HG02759 (cell line): ENCODE results near the gene MFN2.
"Not testable (repeated sequence)": the region's sequence is repeated elsewhere in the genome, so short reads cannot be mapped to it uniquely, and the experiment has no call there.

Experiments
- ATAC-seq: cut with Tn5 transposase; IDR thresholded peaks from one replicate; pipeline ENCODE4 v1.9.1; 2021; ENCODE audit warnings: mild to moderate bottlenecking, moderate library complexity; ENCODE audit not compliant: unreplicated experiment

Gene MFN2

DNA sequence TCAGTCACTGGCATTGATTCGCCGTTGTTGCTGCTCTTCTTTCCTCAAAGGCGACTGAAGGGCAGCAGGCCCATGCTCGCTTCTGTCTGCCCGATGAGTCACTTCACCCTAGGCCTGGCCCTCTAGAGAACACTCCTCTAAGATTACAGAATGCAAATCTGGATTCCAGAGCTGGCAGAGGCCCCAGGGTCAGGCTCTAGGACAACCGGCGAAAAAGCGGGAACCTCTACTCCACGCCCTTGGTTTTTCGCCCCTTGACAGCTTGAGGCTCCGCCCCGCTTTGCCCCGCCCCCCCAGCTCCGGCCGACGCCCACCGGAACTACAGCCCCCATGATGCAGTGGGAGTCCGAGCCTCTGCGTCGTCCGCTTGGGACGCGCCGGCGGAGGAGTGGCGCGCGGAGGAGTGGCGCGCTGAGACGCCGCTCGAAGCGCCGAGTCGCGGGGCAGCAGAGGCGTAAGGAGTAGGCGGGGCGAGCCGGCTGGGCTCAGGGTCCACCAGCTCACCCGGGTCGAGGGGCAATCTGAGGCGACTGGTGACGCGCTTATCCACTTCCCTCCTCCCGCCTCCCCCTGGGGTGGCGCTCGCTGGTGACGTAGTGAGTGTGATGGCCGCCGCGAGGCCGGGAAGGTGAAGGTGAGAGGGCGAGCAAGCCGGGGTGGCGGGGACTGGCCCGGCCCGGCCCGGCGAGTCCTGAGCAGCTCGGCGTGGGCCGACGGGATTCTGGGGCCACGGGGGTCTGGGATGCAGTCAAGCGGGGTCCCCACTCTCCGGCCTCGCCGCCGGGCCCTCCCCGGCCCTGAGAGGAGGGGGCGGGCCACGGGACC lies at the start of gene MFN2:
MFN2 (plus strand) TSS at position 594 of the 825 bp plus-strand sequence. CDS start 8,725 bp downstream, outside the sequence.
- peak; percentile 90 for ATAC-seq

DNA sequence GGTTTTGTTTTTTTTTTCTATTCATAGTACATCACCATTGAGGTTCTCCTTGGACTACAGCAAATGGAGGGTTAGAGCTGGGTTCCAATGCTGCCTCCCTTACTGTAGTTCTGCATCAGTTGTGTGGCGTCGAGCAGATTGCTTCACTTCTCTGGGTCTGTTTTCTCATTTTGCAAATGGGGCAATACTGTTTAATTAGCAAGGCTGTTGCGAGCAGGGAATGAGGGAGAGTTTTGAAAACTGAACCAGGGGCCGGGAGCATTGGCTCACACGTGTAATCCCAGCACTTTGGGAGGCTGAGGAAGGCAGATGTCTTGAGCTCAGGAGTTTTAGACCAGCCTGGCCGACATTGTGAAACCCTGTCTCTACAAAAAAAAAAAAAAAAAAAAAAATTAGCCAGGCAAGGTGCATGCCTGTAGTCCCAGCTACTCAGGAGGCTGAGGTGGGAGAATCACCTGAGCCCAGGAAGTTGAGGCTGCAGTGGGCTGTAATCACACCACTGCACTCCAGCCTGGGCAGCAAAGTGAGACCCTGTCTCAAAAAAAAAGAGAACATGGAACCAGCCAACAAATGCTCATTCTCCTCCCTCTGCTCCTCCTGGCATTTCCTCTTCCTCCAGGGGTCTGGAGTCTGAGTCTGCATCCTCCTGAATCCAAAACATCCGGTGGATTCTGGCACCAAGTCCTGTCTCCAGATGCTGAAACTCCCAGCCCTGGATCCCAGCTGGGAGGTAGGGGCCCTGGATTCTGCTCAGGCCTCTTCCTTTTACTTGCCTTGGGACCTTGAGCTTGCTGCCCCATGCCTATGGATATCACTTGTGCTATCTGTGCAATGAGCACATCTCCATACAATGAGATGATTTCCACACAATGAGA lies 49.4 kb upstream of the MFN2 start:
- no peak for ATAC-seq

DNA sequence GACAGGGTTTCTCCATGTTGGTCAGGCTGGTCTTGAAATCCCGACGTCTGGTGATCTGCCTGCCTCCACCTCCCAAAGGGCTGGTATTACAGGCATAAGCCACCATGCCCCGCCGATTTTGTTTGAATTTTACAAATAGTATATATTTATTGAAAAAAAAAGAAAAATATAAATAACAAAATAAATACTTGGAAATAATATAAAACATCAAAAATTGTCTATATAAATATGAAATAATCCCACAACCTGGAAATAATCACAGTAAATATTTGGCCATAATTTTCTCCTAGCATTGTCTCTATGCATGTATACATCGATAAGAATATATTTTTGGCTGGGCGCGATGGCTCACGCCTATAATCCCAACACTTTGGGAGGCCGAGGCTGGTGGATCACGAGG lies 48.4 kb upstream of the MFN2 start:
- ATAC-seq = no peak

DNA sequence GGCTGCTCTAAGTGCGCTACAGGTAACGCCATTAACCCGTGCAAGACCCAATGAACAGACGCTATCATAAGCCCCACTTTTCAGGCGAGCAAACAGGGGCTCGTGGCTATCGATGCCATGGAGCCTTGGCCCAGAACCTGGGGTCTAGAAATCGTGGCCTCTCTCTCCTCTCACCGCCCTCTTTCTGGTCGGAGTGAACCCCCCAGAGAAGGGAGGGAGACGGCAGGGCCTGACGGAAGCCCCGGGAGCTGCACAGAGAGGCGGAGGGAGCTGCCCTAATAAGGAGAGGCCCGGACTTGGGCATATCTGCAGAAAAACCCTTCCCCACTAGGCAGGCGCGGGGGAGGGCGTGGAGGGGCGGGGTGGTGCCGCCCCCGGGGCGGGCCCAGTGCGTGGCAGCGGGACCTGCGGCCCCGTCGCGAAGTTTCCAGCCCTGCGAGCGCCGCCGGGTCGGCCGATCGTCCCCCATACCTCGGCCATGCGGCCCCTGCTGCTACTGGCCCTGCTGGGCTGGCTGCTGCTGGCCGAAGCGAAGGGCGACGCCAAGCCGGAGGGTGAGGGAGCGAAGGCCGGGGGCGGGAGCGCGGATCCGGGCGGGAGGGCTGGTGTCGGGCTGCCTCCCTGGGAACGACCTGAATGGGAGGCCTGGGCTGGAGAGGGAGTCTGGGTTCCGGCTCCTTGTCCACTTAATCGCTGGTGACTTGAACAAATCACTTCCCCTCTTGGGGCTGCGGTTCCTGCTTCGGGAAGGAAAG lies 45.8 kb upstream of the MFN2 start, which contains the start of gene PLOD1:
PLOD1 (plus strand) TSS at position 416 of the 755 bp plus-strand sequence; CDS start at position 479, 63 bp downstream.
- peak; percentile 93 for ATAC-seq

DNA sequence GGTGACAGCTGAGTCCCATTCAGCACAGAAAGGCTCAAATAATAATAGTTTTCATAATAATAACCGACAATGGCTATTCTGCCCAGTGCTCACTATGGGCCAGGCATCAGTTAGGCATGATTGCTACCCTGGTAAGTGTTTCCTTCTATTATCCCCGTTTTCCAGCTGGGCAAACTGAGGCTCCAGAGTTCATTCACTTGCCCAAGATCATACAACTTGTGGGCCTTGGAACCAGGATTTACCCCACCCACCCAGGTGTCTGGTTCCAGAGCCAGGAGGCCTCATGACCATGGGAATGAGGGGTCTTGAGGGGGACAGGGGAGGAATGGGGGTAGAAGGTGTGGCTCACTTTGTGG lies 45.2 kb upstream of the MFN2 start:
- ATAC-seq = no peak

DNA sequence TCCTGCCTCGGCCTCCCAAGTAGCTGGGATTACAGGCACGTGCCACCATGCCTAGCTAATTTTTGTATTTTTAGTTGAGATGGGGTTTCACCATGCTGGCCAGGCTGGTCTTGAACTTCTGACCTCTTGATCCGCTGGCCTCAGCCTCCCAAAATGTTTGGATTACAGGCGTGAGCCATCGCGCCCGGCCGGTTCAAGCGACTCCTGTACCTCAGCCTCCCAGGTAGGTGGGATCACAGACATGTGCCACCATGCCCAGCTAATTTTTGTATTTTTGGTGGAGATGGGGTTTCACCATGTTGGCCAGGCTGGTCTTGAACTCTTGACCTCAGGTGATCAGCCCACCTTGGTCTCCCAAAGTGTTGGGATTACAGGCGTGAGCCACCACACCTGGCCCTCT lies 44.5 kb upstream of the MFN2 start:
- not testable (repeated sequence) for ATAC-seq

DNA sequence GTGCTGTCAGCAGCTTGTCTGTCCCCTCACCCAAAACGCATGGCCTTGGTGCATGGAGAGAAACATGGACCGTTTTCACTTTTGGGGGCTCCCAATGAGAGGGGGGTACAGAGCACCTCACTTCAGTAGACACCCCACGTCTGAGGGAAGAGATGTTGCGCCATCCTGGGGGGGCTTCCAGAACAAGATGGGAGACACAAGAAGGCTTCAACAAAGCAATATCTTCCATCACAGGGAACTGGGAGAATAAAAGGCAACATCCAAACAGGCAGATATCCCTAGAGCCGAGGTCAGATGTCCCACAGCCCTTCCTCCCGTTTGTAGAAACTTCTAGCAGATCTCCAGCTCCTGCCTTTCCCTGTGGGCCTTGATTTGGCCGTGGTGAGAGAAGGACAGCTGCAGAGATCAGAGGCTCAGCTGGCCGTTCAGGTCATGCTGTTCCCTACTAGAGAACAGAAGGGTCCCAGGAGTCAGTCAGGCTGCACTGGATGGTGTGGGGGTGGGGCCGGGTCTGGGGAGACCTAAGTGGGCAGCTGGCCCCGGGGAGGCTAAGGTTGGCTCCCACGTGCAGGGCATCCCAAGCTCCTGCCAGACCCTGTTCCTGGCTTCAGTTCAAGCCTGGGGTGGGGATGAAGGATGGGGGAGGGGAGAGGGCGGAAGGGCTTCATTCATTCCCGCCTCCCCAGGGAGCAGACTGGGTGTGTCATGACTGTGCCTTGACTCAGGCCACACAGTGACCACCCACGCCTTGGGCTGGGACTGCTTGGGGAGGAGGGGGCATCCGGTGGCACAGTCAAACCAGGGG lies 41.3 kb upstream of the MFN2 start:
- ATAC-seq = no peak

DNA sequence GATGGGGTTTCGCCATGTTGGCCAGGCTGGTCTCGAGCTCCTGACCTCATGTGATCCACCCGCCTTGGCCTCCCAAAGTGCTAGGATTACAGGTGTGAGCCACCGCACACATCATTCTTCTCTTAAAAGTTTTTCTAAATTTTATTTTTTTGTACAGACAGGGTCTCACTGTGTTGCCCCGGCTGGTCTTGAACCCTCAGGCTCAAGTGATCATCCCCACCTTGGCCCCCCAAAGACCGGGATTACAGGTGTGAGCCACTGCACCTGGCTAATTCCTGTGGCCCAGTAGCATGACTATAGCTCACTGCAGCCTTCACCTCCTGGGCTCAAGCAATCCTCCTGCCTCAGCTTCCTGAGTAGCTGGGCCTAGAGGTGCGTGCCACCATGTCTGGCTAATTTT lies 40.5 kb upstream of the MFN2 start:
- ATAC-seq = not testable (repeated sequence)

DNA sequence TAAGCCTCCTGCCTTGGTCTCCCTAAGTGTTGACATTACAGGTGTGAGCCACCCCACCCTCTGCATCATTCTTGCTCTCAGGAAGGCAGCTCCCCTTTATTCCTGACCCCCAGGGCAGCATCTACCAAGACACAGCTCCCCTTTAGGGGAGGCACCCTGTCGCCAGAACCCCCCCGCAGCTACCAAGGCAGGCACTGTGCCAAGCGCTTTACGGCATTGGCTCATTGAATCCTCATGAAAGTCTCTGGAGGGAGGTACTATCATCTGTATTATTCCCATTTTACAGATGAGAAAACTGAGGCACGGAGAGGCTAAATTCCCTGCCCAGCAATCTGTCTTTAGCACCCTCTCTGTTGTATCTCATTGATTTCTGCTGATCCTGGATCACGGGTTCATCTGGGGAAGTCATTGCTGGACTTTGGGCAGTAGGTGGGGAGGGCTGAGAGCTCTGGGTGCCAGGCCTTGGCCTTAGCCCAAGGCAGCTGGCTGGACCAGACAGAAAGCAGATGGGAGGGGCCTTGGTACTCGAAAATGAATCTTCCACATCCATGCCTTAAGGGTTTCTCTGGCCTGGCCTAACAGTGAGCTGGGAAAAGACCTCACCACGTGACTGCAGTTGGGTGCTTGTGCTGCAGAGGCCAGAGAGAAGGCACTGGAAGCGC lies 39.9 kb upstream of the MFN2 start:
- no peak for ATAC-seq

DNA sequence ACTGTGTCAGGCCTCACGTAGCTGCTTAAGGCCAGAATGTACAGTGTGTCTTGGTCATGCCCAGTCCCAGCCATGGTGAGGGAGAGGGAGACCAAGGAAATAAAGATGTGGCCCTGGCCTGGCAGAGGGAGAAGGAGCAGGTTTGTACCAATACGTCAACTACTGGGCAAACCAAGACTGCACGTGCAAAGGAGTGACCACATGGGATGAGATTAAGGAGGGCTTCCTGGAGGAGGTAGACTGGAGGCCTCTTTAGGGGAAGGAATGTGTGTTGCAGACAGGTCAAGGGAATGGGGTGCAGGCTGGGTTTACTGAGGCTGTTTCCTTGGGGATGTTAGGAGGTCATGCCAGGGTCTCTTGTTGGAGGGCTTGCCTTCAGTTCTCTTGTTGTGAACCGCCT lies 38.0 kb upstream of the MFN2 start:
- no peak for ATAC-seq

DNA sequence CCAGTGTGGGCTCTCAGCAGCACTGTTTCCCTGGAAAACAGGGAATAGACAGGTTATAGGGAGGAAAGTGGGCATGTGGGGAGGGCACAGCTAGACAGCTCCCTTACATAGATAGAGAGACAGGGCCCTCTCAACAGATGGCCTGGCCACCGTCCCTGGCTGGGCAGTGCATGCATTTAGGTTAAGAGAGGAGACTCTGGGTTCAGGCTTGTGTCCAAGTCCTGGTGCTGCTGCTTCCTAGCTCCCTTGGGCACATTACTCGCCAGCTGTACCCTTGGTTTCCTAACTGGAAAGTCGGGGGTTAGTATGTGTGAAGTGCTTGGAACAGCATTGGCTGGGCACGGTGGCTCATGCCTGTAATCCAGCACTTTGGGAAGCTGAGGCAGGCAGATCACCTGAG lies 36.6 kb upstream of the MFN2 start:
- no peak for ATAC-seq

DNA sequence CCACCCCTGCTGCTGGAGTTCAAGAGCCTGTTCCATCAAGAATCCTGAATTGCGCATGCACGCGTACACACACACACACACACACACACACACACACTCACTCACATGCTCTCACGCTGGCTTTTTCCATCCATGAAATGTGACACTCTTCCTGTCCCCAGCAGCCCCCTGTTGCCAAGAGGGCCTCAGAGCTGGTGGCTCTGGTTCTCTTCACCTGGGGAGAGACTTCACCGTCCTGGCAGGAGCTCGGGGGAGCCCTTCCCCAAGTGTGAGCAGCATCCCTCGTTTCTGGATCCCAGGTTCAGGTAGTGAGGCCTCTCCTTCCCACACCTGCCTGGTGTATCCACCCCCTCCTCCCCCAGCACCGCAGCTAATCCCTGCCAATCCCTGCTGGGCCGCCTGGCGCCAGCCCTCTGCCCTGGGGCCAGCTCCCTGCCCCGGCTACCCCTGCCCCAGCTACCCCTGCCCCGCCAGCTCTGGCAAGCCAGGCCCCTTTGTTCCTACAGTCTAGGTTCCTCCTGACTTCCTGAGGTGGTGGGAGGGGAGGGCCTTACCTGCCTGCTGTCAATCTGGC lies 35.8 kb upstream of the MFN2 start:
- no peak for ATAC-seq

DNA sequence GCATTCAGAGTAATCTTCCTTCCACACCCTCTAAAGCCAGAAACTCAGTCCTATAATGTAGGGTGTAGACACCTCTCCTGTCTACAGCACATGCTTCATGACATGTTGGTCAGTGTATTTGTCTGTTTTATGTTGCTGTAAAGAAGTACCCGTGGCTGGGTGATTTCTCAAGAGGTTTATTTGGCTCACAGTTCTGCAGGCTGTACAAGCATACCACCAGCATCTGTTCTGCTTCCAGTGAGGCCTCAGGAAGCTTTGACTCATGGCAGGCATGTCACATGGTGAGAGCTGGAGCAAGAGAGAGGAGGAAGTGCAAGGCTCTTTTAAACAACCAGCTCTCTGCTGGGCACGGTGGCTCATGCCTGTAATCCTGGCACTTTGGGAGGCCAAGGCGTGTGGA lies 33.6 kb upstream of the MFN2 start:
- ATAC-seq = no peak

DNA sequence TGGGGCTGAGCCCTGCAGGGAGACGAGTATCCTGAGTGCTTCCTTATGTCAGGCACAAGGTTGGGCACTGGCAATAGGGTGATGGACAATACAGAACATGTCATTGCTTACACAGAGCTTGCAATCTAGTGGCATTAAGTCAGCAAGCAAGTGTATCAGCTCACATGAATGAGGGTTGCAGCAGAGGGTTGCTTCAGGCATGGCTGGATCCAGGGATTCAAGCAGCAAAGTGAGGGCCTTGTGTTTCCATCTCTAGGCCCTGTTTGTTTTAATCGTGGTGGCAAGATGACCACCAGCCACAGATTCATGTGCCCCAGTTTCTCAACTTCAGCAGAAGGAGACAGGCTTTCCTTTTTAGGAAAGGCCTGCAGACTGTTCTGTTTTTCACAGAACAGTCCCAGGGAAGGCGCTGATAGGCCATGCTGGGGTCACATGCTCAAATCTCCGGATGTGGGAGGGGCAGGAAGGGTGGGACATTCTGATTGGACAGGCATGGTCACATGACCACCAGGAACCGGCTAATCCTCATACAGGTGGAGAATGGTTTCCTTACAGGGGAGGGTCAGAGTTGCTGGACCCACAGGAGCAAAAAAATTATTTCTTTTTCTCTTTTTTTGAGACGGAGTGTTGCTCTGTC lies 31.3 kb upstream of the MFN2 start:
- no peak for ATAC-seq

DNA sequence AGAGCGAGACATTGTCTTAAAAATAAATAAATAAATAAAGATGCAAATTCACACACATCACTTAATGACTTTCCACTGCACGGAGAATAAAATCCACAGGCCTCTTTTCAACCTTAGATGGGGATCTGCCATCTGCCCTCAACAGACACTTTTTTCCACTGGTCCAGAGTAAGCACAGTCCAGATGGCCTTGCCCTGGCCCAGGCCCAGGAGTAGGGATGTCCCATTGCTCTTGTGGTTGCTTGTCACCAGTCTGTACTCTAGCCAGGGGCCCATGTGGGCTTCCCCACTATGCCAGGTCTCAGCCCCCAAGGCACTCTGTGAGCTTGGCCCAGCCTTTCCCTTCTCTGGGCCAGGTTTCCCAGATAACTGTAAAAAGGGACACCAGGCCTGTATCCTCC lies 28.3 kb upstream of the MFN2 start:
- no peak for ATAC-seq

DNA sequence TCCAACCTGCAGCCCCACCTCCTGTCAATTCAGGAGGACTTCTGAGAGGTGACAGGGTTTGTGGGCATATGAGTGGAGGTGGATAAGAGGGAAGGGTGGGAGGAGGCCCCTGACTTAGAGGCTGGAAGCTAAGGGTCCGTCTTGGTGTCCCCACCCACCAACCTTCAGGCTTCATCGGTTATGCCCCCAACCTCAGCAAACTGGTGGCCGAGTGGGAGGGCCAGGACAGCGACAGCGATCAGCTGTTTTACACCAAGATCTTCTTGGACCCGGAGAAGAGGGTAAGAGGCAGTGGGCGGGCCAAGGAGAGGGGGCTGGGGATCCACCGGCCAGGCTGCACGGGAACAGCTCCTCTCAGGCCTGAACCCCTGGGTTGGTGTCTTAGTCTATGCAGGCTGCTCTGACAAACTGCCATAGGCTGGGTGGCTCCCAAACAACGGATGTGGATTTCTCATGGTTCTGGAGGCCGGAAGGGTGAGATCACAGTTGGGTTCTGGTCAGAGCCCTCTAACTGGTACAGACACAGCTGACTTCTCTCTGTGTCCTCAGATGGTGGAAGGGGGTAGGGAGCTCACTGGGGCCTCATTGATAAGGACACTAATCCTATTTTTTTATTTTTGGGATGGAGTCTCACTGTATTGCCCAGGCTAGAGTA lies 27.7 kb upstream of the MFN2 start:
- no peak for ATAC-seq

DNA sequence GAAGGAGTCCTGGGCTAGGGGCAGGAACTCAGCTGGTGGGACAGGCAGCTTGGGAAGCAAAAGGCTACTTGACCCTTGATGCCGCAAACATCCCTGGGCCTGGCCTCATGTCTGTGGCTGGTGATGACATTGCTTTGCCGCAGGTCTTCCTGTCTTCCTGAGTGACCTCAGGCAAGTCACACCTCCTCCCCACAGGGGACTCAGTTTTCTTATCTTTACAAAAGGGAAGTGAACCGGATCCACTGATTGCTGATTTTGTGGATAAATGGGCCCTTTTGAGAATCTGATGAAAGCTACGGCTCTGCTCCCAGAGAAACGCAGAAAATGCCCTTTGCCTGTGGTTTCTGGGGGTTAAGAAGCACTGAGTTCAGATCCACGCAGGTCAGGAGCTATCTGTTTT lies 25.0 kb upstream of the MFN2 start:
- no peak for ATAC-seq

DNA sequence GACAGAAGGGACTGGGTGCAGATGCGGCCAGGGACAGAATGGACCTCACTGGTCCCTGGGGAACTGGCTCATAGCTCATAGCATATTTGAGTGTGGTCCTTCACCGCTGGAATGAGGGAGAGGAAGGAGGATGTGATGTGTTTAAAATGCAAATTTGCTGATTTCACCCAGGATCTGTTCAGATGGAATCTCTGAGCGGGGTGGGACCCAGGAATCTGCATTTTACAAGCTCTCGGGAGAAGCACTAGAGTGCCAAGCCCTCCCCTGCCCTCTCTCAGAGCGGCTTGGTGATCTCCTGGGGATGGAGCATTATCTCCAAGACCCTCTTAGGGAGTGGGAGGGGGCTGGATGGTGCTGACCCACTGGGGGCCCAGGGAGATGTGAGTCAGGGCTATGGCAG lies 22.8 kb upstream of the MFN2 start:
- ATAC-seq = no peak

DNA sequence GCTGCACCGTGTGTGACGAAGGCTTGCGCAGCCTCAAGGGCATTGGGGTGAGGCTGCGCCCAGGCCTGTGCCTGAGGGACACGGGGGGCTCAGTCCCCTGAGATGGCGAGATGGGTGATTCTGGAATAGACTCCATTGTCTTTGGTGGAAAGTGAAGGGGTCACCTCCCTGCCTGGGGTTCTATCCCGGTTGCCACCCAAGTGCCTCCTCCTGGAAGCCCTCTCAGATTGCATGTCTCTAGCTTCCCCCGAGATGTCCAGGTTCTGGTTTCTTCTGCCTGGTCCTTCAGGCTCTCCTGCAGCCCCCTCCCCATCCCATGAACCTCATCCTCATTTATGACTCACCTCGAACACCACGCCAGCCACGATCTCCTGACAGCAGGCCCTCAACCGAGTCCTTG lies 22.3 kb upstream of the MFN2 start:
- no peak for ATAC-seq
